HepG2 (cell line): ENCODE data around the gene PACS1. TPM values are rescaled to one million over a fixed set of nuclear protein-coding genes. Genes with fewer than 3 reads are reported as not detected.
A peak's percentile ranks its signal among the peaks of the same experiment; 100 is the strongest.

Source experiments
- CBX5 ChIP-seq: sonication (generic); formaldehyde crosslinking; IDR thresholded peaks from 2 replicates; pipeline ENCODE4 v1.4.0; 2020; ENCODE audit warnings: missing genetic modification reagents, borderline replicate concordance
- EZH2 ChIP-seq: conservative IDR thresholded peaks from 2 replicates; pipeline ENCODE4 v1.6.1; 2012; ENCODE audit warnings: mild to moderate bottlenecking, low read depth, low read length, moderate library complexity
- HDAC1 ChIP-seq: sonication (generic); formaldehyde crosslinking; IDR thresholded peaks from 2 replicates; pipeline ENCODE4 v1.5.1; 2020; ENCODE audit warnings: mild to moderate bottlenecking, missing genetic modification reagents
- KLF6 ChIP-seq: IDR thresholded peaks from 2 replicates; pipeline ENCODE4 v1.8.0; 2016; ENCODE audit warnings: missing biosample characterization, missing genetic modification reagents
- LCORL ChIP-seq, 2 experiments: fragments of 450-650 bp in 1 of 2; sonication (generic) in 1 of 2; formaldehyde crosslinking in 1 of 2; IDR thresholded peaks; 2 replicates each; pipeline versions ENCODE4 v1.5.0 to v1.6.1; 2017 to 2020; ENCODE audit warnings: antibody characterized with exemption in 1 of 2, missing genetic modification reagents in 1 of 2
- NFE2L2 ChIP-seq: fragments of 150-350 bp; IDR thresholded peaks from 2 replicates; pipeline ENCODE4 v1.6.1; 2014; ENCODE audit warnings: low read length
- NR0B2 ChIP-seq: sonication (generic); formaldehyde crosslinking; IDR thresholded peaks from 2 replicates; pipeline ENCODE4 v1.4.0; 2020; ENCODE audit warnings: mild to moderate bottlenecking, missing genetic modification reagents
- PLRG1 ChIP-seq: fragments of 450-650 bp; conservative IDR thresholded peaks from 2 replicates; pipeline ENCODE4 v1.6.1; 2016
- PRPF4 ChIP-seq: fragments of 200-400 bp; formaldehyde crosslinking; IDR thresholded peaks from 2 replicates; pipeline ENCODE4 v1.6.1; 2016; ENCODE audit warnings: low read length, low read depth; ENCODE audit not compliant: poor library complexity, severe bottlenecking
- RXRA ChIP-seq: sonication (generic); formaldehyde crosslinking; IDR thresholded peaks from 2 replicates; pipeline ENCODE4 v1.5.1; 2020; ENCODE audit warnings: missing genetic modification reagents
- TCF7L2 ChIP-seq: IDR thresholded peaks from 2 replicates; pipeline ENCODE4 v1.6.1; 2011; ENCODE audit warnings: mild to moderate bottlenecking, low read depth, low read length, moderate library complexity
- THRA ChIP-seq: sonication (generic); formaldehyde crosslinking; IDR thresholded peaks from 2 replicates; pipeline ENCODE4 v1.4.0; 2020; ENCODE audit warnings: missing genetic modification reagents, borderline replicate concordance
- THYN1 ChIP-seq: sonication (generic); formaldehyde crosslinking; IDR thresholded peaks from 2 replicates; pipeline ENCODE4 v1.8.1; 2023; ENCODE audit warnings: low read depth, mild to moderate bottlenecking, moderate library complexity, missing genetic modification reagents, borderline replicate concordance
- YEATS2 ChIP-seq: sonication (generic); formaldehyde crosslinking; IDR thresholded peaks from 2 replicates; pipeline ENCODE4 v1.4.0; 2020; ENCODE audit warnings: missing genetic modification reagents, borderline replicate concordance
- ZNF136 ChIP-seq: sonication (generic); formaldehyde crosslinking; IDR thresholded peaks from 2 replicates; pipeline ENCODE4 v1.8.1; 2022; ENCODE audit warnings: low read depth, mild to moderate bottlenecking, moderate library complexity, missing genetic modification reagents
- ZNF251 ChIP-seq: sonication (generic); formaldehyde crosslinking; IDR thresholded peaks from 2 replicates; pipeline ENCODE4 v1.9.0; 2021; ENCODE audit warnings: mild to moderate bottlenecking, missing genetic modification reagents
- ZNF460 ChIP-seq: sonication (generic); formaldehyde crosslinking; IDR thresholded peaks from 2 replicates; pipeline ENCODE4 v1.5.1; 2020; ENCODE audit warnings: missing genetic modification reagents, mild to moderate bottlenecking, borderline replicate concordance
- ZNF562 ChIP-seq: sonication (generic); formaldehyde crosslinking; IDR thresholded peaks from 2 replicates; pipeline ENCODE4 v1.8.0; 2022; ENCODE audit warnings: missing genetic modification reagents, borderline replicate concordance
- ZNF646 ChIP-seq: sonication (generic); formaldehyde crosslinking; IDR thresholded peaks from 2 replicates; pipeline ENCODE4 v1.9.0; 2021; ENCODE audit warnings: mild to moderate bottlenecking, missing genetic modification reagents
- ZNF883 ChIP-seq: sonication (generic); formaldehyde crosslinking; IDR thresholded peaks from 2 replicates; pipeline ENCODE4 v1.5.1; 2020; ENCODE audit warnings: mild to moderate bottlenecking, missing genetic modification reagents; ENCODE audit errors: not compliant biosample characterization
- polyA plus RNA-seq, 8 experiments: library from polyadenylated mRNA; depleted of rRNA in 3 of 8; stranded (reverse) in 7 of 8; unstranded in 1 of 8; fragments of >200 nt; fragmentation: Illumina TruSeq in 4 of 8; extraction: Trizol in 4 of 8; gene quantifications; 2 replicates each; pipeline versions ENCODE4 v1.2.1 to v1.2.3, GENCODE V29; 2011 to 2016; ENCODE audit warnings: low read depth in 4 of 8, missing spikeins in 1 of 8, mixed read lengths in 1 of 8; ENCODE audit not compliant: insufficient read depth in 1 of 8
- total RNA-seq, 5 experiments: library from RNA; depleted of rRNA; stranded (reverse); fragments of >200 nt; fragmentation: Illumina TruSeq; extraction: Trizol; gene quantifications; 2 replicates each; pipeline ENCODE4 v1.2.3, GENCODE V29; 2016; ENCODE audit warnings: low read depth in 1 of 5

PACS1 gene
- total and polyA plus RNA-seq, 2 of the 13 experiments (the other 11 are each of a cell fraction or from before 2014, with no cell fraction given): 7.6 to 8.6 TPM

- TF ChIP-seq THYN1 (no peak), ZNF646 (CRISPR knock-in tag) (no peak), ZNF136 (CRISPR knock-in tag) (no peak), ZNF251 (0 out of 2 replicates have a peak, but pooled peaks have one; percentile 32), NFE2L2 (no peak), HDAC1 (CRISPR knock-in tag) (peak; percentile 90), CBX5 (CRISPR knock-in tag) (0 out of 2 replicates have a peak, but pooled peaks have one; percentile 28), THRA (CRISPR knock-in tag) (no peak; the same call in 1 of the 2 replicates), NR0B2 (CRISPR knock-in tag) (peak; percentile 58; the same call in 1 of the 2 replicates), RXRA (CRISPR knock-in tag) (no peak), LCORL (IDR thresholded peaks at IDR 0.05) (no peak), LCORL (CRISPR knock-in tag; IDR thresholded peaks at IDR 0.05) (peak; percentile 15), KLF6 (CRISPR knock-in tag) (peak; percentile 80; the same call in 1 of the 2 replicates), TCF7L2 (no peak), PRPF4 (no peak), PLRG1 (no peak), EZH2 (no peak), ZNF562 (CRISPR knock-in tag) (0 out of 2 replicates have a peak, but pooled peaks have one; percentile 36), ZNF883 (CRISPR knock-in tag) (no peak), ZNF460 (no peak), YEATS2 (CRISPR knock-in tag) (no peak)
These were observed 219.7 kb downstream of the PACS1 start (continued) for GRCh38 chr11:66289548-66290329.
